Activated gamma-delta T cell (primary cell): ENCODE results near the gene CDC42BPA.

Experiments
- DNase-seq: peaks from one replicate; lab custom pipeline; 2025; lab: John Stamatoyannopoulos, UW

Gene CDC42BPA

GRCh38 chr1:226994586-226995364 is 323.5 kb downstream of the CDC42BPA start:
- DNase-seq: no peak

- no peak for DNase-seq
Observed at GRCh38 chr1:226993814-226994585, 324.3 kb downstream of the CDC42BPA start.

DNA sequence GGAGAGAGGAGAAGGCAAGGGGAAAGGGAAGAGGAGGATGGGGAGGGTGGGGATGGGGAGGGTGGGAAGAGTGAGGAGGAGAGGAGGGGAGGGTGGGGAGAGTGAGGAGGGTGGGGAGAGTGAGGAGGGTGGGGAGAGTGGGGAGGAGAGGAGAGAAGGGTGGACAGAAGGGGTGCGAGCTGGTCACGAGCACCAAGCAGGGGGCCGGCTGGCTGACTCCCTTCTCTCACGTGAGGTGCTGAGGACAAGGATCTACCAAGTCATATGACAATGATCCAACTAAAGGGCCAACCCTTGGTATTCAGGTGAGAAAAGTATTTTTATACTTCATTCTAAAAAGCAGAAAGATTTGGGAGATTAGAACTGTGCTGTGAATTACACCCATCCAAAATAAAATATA is 326.4 kb downstream of the CDC42BPA start:
- DNase-seq: no peak

- no peak for DNase-seq
Observed at GRCh38 chr1:226990133-226990716, 328.1 kb downstream of the CDC42BPA start.

GRCh38 chr1:226989085-226989920 is 329.0 kb downstream of the CDC42BPA start:
- DNase-seq: no peak

DNA sequence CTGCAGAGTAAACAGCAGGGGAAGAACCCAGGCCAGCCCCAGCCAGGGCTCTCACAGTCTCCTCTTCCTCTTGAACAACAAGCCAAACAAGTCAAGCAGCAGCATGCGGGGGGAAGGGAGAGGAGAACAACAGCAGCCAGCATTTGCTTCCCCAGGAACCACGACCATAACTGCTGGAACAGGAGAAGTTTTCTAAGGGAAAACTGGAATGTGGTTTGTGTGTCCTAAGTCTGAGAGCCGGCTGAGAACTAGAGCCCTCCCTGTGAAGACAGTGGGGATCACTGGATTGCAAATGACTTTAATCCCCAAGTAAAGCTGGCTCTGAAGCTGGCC is 330.0 kb downstream of the CDC42BPA start:
- no peak for DNase-seq

GRCh38 chr1:226987623-226988333 is 330.5 kb downstream of the CDC42BPA start:
- DNase-seq: no peak

GRCh38 chr1:226987179-226987536 is 331.1 kb downstream of the CDC42BPA start:
- DNase-seq: no peak

GRCh38 chr1:226986496-226987178 is 331.7 kb downstream of the CDC42BPA start:
- no peak for DNase-seq

GRCh38 chr1:226985839-226986463 is 332.3 kb downstream of the CDC42BPA start:
- no peak for DNase-seq

GRCh38 chr1:226985239-226985838 is 333.0 kb downstream of the CDC42BPA start:
- DNase-seq: no peak

GRCh38 chr1:226984521-226985238 is 333.6 kb downstream of the CDC42BPA start:
- DNase-seq: no peak

DNA sequence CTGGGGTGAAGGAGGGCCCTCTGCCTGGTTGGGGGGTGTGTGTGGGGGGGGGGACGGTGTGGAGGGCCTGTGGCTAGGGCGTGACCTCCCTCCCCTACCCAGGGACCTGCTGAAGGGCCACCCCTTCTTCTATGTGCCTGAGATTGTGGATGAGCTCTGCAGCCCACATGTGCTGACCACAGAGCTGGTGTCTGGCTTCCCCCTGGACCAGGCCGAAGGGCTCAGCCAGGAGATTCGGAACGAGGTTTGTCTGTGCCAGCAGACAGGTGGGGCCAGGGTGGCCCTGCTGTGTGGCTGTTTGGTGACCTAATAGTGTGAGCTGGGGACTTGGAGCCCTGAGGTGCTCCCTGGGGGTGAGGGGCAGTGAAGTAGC is 334.3 kb downstream of the CDC42BPA start:
- DNase-seq: no peak

DNA sequence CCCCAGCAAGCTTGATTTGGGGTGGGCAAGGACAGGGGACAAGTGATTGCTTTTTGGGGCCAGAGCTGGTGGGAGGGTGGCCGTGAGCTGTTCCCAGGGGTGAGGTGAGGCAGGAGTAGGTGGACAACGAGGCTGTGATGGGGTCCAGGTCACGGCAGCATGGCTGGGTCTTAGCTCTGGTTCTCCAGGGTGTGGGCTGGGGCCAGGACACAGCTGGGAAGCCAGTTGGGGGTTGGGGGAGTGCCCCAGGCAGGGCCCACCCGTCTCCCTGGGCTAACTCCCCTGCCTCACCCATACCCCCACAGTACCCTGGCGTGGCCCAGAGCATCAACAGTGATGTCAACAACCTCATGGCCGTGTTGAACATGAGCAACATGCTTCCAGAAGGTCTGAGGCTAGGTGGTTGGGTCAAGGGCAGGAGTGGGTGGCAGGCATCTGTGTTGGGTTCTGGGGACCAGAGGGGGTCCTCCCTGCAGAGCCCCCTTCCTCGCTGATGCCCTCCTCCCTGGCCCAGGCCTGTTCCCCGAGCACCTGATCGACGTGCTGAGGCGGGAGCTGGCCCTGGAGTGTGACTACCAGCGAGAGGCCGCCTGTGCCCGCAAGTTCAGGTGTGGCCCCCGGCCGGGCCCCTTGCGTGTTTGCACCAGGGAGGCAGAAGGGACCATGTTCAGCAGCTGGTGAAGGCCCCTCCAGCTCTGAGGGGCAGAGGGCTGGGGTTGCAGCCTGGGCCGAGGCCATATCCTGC is 334.9 kb downstream of the CDC42BPA start:
- DNase-seq: no peak

- DNase-seq: no peak
Observed at GRCh38 chr1:226982451-226983177, 335.7 kb downstream of the CDC42BPA start.

GRCh38 chr1:226981838-226982237 is 336.5 kb downstream of the CDC42BPA start:
- no peak for DNase-seq

- no peak for DNase-seq
Observed at GRCh38 chr1:226981386-226981817, 336.9 kb downstream of the CDC42BPA start.
